Pancreas (tissue), 10 donors: ENCODE measurements around the gene SPATA2L. TPM values are rescaled to one million over a fixed set of nuclear protein-coding genes. Genes with fewer than 3 reads are reported as not detected.
"Not testable (repeated sequence)": the region's sequence is repeated elsewhere in the genome, so short reads cannot be mapped to it uniquely, and the experiment has no call there.

Experiments used
- ATAC-seq, 4 donors: fragments of 200-7000 bp; cut with Tn5 transposase; one replicate each; pipeline versions ENCODE4 v1.8.0 to v1.9.1; 2020; ENCODE audit warnings: mild to moderate bottlenecking in 4 of 4, moderate library complexity in 4 of 4
- DNase-seq, 6 donors: peaks; one replicate each; pipeline ENCODE4 v3.0.0-alpha.2; 2020
- FAIRE-seq: peaks from 2 replicates; lab custom pipeline; 2012; peaks lifted over from hg19 to GRCh38; lab: Jason Lieb, UNC
- H3K27ac ChIP-seq, 4 donors: fragments of 200-600 bp; sonication (generic); 1 replicate in 3 of 4; 2 replicates in 1 of 4; pipeline versions ENCODE4 v1.5.0 to v1.8.0; 2020
- H3K27me3 ChIP-seq, 4 donors: fragments of 200-600 bp; one replicate each; pipeline ENCODE4 v1.8.0; 2021
- H3K36me3 ChIP-seq, 3 donors: fragments of 200-600 bp; sonication (generic) in 1 of 3; one replicate each; pipeline versions ENCODE4 v1.5.0 to v1.8.0; 2020 to 2021
- H3K4me1 ChIP-seq, 3 donors: fragments of 200-600 bp; one replicate each; pipeline ENCODE4 v1.8.0; 2021
- H3K4me3 ChIP-seq, 4 donors: fragments of 200-600 bp; sonication (generic) in 2 of 4; one replicate each; pipeline versions ENCODE4 v1.5.0 to v1.8.0; 2020 to 2021
- H3K9me3 ChIP-seq, 4 donors: fragments of 200-600 bp; one replicate each; pipeline ENCODE4 v1.8.0; 2021
- WGBS, 2 donors: extraction: QIAGEN DNeasy Blood & Tissue Kit; methylation state at CpG; one replicate each; pipeline ENCODE4 v1.1.7; 2013; 5-methylcytosine and 5-hydroxymethylcytosine counted together
- intact Hi-C, 3 donors: fragments of 100-400 bp; cut with DNase I; formaldehyde crosslinking; loops; one replicate each; pipeline versions ENCODE4 v1.11.1 to v1.14.2; 2022
- polyA plus RNA-seq, 2 donors: library from polyadenylated mRNA; stranded (reverse); fragments of 200-250 nt; gene quantifications; one replicate each; pipeline ENCODE4 v1.2.3, GENCODE V29; 2013
- total RNA-seq, 6 donors: library from RNA; stranded (reverse); fragmentation: NEBNext Ultra II Directional in 4 of 6; extraction: Animal tissue kit (Norgen Biotek cat#: 25700) in 4 of 6; gene quantifications; one replicate each; pipeline versions ENCODE4 v1.2.1 to v1.2.4, GENCODE V29; 2021 to 2023
- TF ChIP-seq, protein P1 (sequence below), 4 donors: fragments of 200-600 bp; sonication (generic) in 3 of 4; IDR thresholded peaks; one replicate each; pipeline versions ENCODE4 v1.5.0 to v1.8.0; 2021; ENCODE audit warnings: antibody characterized with exemption in 4 of 4
- donor health status: healthy with polysubstance abuse.
- donor health status: DM: no; HTN: no; CAD: no; lungs with moderate emphysema.
- donor health status: DM: no; HTN: no; CAD: no.
- donor health status: control.
- donor health status: control.
- donor health status: Bipolar disorder and iron deficiency.
- donor health status: DM: yes; HTN: yes; CAD: no.
- donor health status: DM: no; HTN: no; CAD: no.
- donor health status: DM: no; HTN: no; CAD: no.
- donor health status: DM: yes; HTN: yes; CAD: no.

Gene SPATA2L
- total and polyA plus RNA-seq, 8 donors = 9.2 to 22.3 (median 13.5) TPM

DNA sequence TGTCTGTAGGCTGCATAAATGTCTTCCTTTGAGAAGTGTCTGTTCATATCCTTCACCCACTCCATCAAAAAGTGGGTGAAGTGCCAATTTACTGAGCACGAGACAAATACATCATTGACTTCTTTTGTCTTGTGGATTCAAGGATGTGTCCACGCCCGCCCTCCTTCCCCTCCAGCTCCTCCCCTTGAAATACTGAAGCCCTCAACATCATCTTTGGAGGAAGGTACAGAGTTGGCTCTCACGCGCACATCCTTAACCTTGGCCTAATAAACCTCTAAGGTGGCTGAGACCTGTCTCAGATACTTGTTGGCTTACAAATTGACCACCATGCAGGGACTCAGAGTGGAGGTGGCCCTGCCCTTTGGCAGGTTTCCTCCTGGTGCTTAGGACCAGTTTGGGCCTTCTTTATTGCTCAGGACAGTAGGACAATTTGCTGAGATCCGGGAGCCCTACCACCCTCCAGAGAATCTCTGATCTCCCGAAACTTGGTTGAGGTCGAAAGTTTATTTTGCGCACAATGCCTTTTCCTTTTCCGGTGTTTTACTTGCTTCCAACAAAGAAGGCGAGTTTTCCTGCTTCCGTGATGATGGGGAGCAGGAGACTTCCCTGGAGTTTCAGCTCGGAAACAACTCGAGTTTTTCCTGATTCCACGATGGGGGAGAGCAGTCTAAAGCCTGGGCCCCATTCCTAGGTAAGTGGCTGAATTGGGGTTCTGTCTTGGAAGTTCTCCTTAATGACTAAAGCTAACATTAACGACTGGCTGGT lies 29.1 kb downstream of the SPATA2L start:
- TF ChIP-seq, protein P1, sequence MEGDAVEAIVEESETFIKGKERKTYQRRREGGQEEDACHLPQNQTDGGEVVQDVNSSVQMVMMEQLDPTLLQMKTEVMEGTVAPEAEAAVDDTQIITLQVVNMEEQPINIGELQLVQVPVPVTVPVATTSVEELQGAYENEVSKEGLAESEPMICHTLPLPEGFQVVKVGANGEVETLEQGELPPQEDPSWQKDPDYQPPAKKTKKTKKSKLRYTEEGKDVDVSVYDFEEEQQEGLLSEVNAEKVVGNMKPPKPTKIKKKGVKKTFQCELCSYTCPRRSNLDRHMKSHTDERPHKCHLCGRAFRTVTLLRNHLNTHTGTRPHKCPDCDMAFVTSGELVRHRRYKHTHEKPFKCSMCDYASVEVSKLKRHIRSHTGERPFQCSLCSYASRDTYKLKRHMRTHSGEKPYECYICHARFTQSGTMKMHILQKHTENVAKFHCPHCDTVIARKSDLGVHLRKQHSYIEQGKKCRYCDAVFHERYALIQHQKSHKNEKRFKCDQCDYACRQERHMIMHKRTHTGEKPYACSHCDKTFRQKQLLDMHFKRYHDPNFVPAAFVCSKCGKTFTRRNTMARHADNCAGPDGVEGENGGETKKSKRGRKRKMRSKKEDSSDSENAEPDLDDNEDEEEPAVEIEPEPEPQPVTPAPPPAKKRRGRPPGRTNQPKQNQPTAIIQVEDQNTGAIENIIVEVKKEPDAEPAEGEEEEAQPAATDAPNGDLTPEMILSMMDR (IDR thresholded peaks at IDR 0.05) = no peak
- H3K27me3 ChIP-seq = no peaks in the 10 kb centered on the region
- no peak overlapping the region for H3K4me3 ChIP-seq
- DNase-seq (peak in 1 of 6 donors; percentile 5), FAIRE-seq (no peak), ATAC-seq (no peak)
- WGBS, 2 donors = 87 to 90% methylated on average over 16 of the region's 16 CpGs
- H3K27ac ChIP-seq = no peak overlapping the region
- intact Hi-C loops = no loop called here
- H3K36me3 ChIP-seq = no peaks in the 10 kb centered on the region
- H3K4me1 ChIP-seq = no peaks in the 10 kb centered on the region
- H3K9me3 ChIP-seq = no peaks in the 10 kb centered on the region

DNA sequence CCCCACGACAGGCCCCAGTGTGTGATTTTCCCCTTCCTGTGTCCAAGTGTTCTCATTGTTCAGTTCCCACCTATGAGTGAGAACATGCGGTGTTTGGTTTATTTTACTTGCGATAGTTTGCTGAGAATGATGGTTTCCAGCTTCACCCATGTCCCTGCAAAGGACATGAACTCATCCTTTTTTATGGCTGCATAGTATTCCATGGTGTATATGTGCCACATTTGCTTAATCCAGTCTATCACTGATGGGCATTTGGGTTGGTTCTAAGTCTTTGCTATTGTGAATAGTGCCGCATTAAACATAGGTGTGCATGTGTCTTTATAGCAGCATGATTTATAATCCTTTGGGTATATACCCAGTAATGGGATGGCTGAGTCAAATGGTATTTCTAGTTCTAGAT lies 29.9 kb downstream of the SPATA2L start:
- H3K4me3 ChIP-seq, H3K27me3 ChIP-seq, FAIRE-seq, DNase-seq, ATAC-seq, H3K4me1 ChIP-seq, intact Hi-C loops, H3K27ac ChIP-seq, H3K9me3 ChIP-seq, H3K36me3 ChIP-seq: not testable (repeated sequence)
- WGBS, 2 donors = 90 to 94% methylated on average over 4 of the region's 4 CpGs

DNA sequence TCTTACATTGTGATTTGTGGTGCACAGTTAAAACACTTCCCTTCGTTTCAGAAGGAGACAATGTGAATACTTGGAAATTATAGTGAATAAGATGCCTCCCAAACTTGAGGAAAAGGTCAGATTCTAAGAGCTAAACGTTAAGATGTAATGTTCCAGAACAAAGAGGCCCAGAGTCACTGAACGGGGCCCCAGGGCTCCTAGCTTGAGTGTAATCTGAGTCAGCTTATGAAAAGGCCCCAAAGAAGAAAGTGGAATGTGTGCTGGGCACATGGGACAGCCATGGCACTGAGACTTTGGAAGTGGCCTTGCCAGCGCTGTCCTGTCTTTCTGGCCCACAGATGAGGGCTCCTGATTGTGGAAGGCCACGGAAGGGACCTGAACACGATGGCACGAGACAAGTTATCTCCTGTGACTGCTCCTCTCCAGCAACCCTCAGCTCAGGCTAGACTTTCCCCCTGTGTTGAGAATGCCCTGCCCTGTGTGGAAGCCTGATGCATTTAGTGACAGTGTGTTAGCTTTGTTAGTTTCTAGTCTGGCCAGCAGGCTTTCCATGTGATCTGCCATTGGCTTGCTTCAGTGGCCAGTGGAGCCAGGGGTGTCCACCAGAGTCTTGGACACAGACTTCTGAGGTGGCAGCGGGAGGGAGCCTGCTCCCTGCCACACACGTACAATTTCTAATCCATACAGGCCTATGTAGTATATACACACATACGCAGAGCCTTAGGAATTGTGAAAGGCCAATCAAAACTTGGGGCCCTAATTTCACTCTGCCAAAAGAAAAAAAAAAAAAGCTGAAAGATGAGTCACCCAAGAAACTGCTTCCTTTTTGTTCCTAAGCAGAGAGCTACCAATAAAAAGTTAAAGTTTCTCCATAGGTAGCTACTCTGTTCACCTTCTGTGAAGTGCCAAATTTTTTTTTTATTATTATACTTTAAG lies 30.7 kb downstream of the SPATA2L start:
- FAIRE-seq (no peak), DNase-seq (peak in 1 of 6 donors; percentile 19), ATAC-seq (no peak)
- WGBS, 2 donors = 88 to 90% methylated on average over 10 of the region's 10 CpGs
- intact Hi-C loops = no loop called here
- H3K27me3 ChIP-seq = no peaks in the 10 kb centered on the region
- H3K36me3 ChIP-seq = no peaks in the 10 kb centered on the region
- H3K27ac ChIP-seq = no peak overlapping the region
- TF ChIP-seq, protein P1 (IDR thresholded peaks at IDR 0.05) = no peak
- no peaks in the 10 kb centered on the region for H3K4me1 ChIP-seq
- H3K4me3 ChIP-seq = no peak overlapping the region
- no peaks in the 10 kb centered on the region for H3K9me3 ChIP-seq

DNA sequence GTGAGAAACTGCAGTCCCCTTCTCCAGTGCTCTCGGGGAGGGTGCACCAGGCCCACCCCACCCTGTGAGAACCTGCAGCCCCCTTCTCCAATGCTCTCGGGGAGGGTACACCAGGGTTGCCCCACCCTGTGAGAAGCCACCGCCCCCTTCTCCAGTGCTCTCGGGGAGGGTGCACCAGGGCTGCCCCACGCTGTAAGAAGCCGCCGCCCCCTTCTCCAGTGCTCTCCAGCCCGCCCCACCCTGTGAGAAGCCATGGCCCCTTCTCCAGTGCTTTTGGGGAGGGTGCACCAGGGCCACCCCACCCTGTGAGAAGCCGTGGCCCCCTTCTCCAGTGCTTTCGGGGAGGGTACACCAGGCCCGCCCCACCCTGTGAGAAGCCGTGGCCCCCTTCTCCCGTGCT lies 31.8 kb downstream of the SPATA2L start:
- DNase-seq (peak in 1 of 6 donors; percentile 53), FAIRE-seq (no peak), ATAC-seq (no peak)
- intact Hi-C loops = no loop called here
- Histone ChIP-seq H3K36me3 (no peaks in the 10 kb centered on the region), H3K9me3 (no peaks in the 10 kb centered on the region), H3K4me1 (no peaks in the 10 kb centered on the region), H3K27ac (no peak overlapping the region), H3K4me3 (no peak overlapping the region), H3K27me3 (no peaks in the 10 kb centered on the region)
- WGBS, 2 donors = 90 to 94% methylated on average over 7 to 13 of the region's 13 CpGs
- TF ChIP-seq, protein P1 (IDR thresholded peaks at IDR 0.05) = no peak

DNA sequence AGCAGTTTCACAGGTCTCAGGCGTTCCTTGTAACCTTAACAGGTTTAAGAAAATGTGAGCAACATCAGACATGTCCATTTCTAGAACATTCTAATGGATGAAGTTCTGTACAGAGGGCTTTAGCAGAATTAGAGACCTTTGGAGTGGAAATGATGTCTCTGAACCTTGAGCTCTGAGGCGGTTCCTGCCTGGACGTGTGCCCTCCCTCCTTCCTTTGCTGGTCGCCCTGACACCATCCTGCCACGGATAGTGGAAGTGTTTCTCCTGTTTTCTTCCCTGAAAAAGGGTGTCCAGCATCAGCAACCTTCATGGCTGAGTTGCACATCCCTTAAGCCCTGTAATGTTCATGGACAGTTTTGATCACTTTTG lies 32.7 kb downstream of the SPATA2L start:
- no peak for FAIRE-seq
- peak in 1 of 4 donors; percentile 43 for ATAC-seq
- Histone ChIP-seq H3K4me3 (no peak overlapping the region), H3K27ac (no peak overlapping the region), H3K9me3 (no peaks in the 10 kb centered on the region), H3K27me3 (no peaks in the 10 kb centered on the region), H3K4me1 (no peaks in the 10 kb centered on the region), H3K36me3 (no peaks in the 10 kb centered on the region)
- no peak for DNase-seq
- WGBS, 2 donors = 75 to 79% methylated on average over 5 of the region's 5 CpGs
- intact Hi-C loops = no loop called here
- TF ChIP-seq, protein P1 (IDR thresholded peaks at IDR 0.05) = no peak
